Body of pancreas (tissue), 4 donors: ENCODE data around the gene RNF212.

ENCODE experiments used
- CTCF ChIP-seq, 7 experiments: fragments of 450-650 bp in 4 of 7; fragments of 200-600 bp in 3 of 7; sonication (generic) in 3 of 7; IDR thresholded peaks; one replicate each; pipeline ENCODE4 v1.5.1; 2016 to 2019; ENCODE audit warnings: antibody characterized with exemption in 7 of 7
- POLR2A ChIP-seq, 3 donors: fragments of 450-650 bp; IDR thresholded peaks; one replicate each; pipeline ENCODE4 v1.6.1; 2016; ENCODE audit warnings: antibody characterized with exemption in 3 of 3, mild to moderate bottlenecking in 2 of 3

- peak in 3 of 7 experiments; percentile 15 to 24 (median 22) for TF ChIP-seq CTCF (IDR thresholded peaks at IDR 0.05)
- TF ChIP-seq POLR2A (IDR thresholded peaks at IDR 0.05) = no peak
These were observed 81.2 kb downstream of the RNF212 start for GRCh38 chr4:1031956-1032795.
